Uterus (tissue), 2 donors: ENCODE data around the gene NTRK2.

Experiments
- CTCF ChIP-seq, 4 experiments: fragments of 200-600 bp in 2 of 4; fragments of 450-650 bp in 2 of 4; sonication (generic) in 2 of 4; IDR thresholded peaks; one replicate each; pipeline ENCODE4 v1.5.1; 2016 to 2019; ENCODE audit warnings: antibody characterized with exemption in 4 of 4, mild to moderate bottlenecking in 2 of 4, moderate library complexity in 1 of 4
- POLR2A ChIP-seq, 2 donors: fragments of 450-650 bp; IDR thresholded peaks; one replicate each; pipeline ENCODE4 v1.6.1; 2016; ENCODE audit warnings: antibody characterized with exemption in 2 of 2, mild to moderate bottlenecking in 1 of 2, moderate library complexity in 1 of 2

GRCh38 chr9:84804951-84805694 is 135.6 kb downstream of the NTRK2 start:
- TF ChIP-seq CTCF (IDR thresholded peaks at IDR 0.05) (no peak), POLR2A (IDR thresholded peaks at IDR 0.05) (no peak)
